Right lobe of liver (tissue), 4 donors: ENCODE data around the gene NECAB2.

Source experiments
- CTCF ChIP-seq, 4 donors: fragments of 200-600 bp in 3 of 4; fragments of 450-650 bp in 1 of 4; IDR thresholded peaks; one replicate each; pipeline versions ENCODE4 v1.5.1 to v1.8.0; 2016 to 2022; ENCODE audit warnings: antibody characterized with exemption in 4 of 4, mild to moderate bottlenecking in 2 of 4
- POLR2A ChIP-seq: fragments of 450-650 bp; IDR thresholded peaks from one replicate; pipeline ENCODE4 v1.6.1; 2017; ENCODE audit warnings: antibody characterized with exemption, mild to moderate bottlenecking
- donor health status: DM: no; HTN: no; CAD: no.
- donor health status: DM: no; HTN: no; CAD: no.
- donor health status: DM: no; HTN: yes; CAD: no.

- TF ChIP-seq CTCF (IDR thresholded peaks at IDR 0.05) (no peak), POLR2A (no peak)
Observed at GRCh38 chr16:83947642-83948234, 20.3 kb upstream of the NECAB2 start.
